ENCODE measurements around the gene CD109.

DNA sequence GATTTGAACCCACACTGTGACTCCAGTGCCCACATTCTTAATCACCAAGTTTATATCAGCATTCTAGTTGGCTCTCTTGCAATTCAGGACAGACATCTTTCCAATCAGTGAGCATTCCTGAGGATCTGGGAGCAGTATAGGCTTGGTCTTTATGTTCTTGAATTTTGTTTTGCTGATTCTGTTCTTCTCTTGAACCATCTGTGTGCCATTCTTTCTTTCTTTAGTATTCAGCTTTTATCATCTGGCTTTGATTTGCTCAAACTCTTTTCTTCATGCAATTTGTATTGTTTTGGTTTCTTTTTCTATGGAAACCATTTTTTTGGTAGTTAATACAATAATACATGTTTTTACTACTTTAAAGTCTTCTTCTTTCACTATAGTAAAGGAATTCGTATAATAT is 162.4 kb downstream of the CD109 start:
- TF ChIP-seq, protein P1, sequence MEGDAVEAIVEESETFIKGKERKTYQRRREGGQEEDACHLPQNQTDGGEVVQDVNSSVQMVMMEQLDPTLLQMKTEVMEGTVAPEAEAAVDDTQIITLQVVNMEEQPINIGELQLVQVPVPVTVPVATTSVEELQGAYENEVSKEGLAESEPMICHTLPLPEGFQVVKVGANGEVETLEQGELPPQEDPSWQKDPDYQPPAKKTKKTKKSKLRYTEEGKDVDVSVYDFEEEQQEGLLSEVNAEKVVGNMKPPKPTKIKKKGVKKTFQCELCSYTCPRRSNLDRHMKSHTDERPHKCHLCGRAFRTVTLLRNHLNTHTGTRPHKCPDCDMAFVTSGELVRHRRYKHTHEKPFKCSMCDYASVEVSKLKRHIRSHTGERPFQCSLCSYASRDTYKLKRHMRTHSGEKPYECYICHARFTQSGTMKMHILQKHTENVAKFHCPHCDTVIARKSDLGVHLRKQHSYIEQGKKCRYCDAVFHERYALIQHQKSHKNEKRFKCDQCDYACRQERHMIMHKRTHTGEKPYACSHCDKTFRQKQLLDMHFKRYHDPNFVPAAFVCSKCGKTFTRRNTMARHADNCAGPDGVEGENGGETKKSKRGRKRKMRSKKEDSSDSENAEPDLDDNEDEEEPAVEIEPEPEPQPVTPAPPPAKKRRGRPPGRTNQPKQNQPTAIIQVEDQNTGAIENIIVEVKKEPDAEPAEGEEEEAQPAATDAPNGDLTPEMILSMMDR (IDR thresholded peaks at IDR 0.05; ENCODE audit: poor library complexity): no peak
- no peak for TF ChIP-seq EZH2phosphoT487 (IDR thresholded peaks at IDR 0.05; ENCODE audit: low read depth, severe bottlenecking, unreplicated experiment)
- no peak for TF ChIP-seq EZH2 (IDR thresholded peaks at IDR 0.05; ENCODE audit: borderline replicate concordance)

Measured in hepatocyte (in vitro differentiated cells).